ENCODE data around the gene FMO2.

Gene FMO2

GRCh38 chr1:171258943-171259342, 73.8 kb downstream of the FMO2 start:
- no peak for DNase-seq

All from activated CD4-positive, CD25-positive, alpha-beta regulatory T cell (primary cell).